Activated naive CD4-positive, alpha-beta T cell treated with anti-CD3 and anti-CD28 coated beads, Interleukin-2, amount 10 ng/mL, durations not matched to agents 5 hours and 36 hours (primary cell): Measurements from ENCODE around the gene TAF11L10. TPM values are rescaled to one million over a fixed set of nuclear protein-coding genes. Genes with fewer than 3 reads are reported as not detected.

Experiments used
- total RNA-seq, 2 experiments: library from RNA; stranded (reverse); gene quantifications; one replicate each; pipeline ENCODE4 v1.2.3, GENCODE V29; 2021

TAF11L10 gene
- total RNA-seq: not detected

DNA sequence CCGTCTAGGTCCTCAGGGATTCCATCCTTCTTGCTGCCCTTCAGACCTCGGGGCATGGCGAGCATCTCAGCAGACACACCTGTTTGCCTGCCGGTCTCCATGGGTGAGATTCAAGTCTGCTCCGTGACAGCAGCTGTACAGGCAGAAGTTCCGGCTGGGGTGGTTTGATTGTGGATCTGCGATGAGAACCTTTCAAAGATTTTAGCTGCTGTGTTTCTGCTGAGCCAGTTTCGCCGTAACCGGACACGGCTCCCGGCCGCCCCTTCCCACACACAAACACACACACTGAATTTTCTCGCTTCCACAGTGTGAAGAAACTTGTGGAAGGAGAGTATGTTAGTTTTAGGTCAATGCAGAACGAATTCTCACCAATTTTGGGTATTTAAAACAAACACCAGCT, at the start of gene TAF11L10:
Gene TAF11L10 (minus strand): TSS at position 101 of the 400 bp plus-strand sequence.

DNA sequence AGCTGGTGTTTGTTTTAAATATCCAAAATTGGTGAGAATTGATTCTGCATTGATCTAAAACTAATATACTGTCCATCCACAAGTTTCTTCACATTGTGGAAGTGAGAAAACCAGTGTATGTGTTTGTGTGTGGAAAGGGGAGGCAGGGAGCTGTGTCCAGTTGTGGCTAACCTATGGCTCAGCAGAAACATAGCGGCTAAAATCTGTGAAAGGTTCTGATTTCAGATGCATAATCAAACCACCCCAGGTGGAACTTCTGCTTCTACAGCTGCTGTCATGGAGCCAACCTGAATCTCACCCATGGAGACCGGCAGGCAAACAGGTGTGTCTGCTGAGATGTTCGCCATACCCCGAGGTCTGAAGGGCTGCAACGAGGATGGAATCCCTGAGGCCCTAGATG, 36.5 kb upstream of the TAF11L10 start, which contains the start of gene TAF11L14:
Gene TAF11L14 (plus strand): TSS at position 301 of the 400 bp plus-strand sequence.

DNA sequence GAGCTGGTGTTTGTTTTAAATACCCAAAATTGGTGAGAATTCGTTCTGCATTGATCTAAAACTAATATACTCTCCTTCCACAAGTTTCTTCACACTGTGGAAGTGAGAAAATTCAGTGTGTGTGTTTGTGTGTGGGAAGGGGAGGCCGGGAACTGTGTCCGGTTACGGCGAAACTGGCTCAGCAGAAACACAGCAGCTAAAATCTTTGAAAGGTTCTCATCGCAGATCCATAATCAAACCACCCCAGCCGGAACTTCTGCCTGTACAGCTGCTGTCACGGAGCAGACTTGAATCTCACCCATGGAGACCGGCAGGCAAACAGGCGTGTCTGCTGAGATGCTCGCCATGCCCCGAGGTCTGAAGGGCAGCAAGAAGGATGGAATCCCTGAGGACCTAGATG, 34.2 kb upstream of the TAF11L10 start, which contains the start of gene TAF11L13:
Gene TAF11L13 (plus strand): TSS at position 301 of the 400 bp plus-strand sequence.

DNA sequence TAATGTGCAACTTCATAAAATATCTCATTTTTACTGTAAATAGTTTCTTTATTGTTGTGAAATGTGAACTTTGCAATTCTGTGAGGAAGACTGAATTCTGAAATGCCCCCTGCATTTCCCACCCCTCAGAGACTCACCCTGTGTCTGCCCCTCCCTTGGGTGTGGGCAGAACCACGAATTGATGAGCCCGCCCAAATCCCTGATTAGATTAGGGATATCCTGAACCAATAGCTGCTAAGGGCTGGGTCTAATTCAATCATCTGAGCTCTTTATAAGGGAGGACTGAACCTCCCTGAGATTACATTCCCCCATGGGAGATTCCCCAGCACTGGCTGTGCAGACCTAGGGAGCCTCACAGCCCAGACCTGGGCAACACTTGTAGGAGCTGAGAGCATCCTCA, 12.5 kb upstream of the TAF11L10 start, which contains the start of gene TAF11L12:
Gene TAF11L12 (plus strand): TSS at position 301 of the 400 bp plus-strand sequence.

DNA sequence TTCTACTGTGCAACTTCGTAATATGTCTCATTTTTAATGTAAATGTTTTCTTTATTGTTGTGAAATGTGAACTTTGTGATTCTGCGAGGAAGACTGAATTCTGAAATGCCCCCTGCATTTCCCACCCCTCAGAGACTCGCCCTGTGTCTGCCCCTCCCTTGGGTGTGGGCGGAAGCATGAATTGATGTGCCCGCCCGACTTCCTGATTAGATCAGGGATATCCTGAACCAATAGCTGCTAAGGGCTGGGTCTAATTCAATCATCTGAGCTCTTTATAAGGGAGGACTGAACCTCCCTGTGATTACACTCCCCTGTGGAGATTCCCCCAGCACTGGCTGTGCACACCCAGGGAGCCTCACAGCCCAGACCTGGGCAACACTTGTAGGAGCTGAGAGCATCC, 6.3 kb upstream of the TAF11L10 start, which contains the start of gene TAF11L11:
Gene TAF11L11 (plus strand): TSS at position 304 of the 400 bp plus-strand sequence.

DNA sequence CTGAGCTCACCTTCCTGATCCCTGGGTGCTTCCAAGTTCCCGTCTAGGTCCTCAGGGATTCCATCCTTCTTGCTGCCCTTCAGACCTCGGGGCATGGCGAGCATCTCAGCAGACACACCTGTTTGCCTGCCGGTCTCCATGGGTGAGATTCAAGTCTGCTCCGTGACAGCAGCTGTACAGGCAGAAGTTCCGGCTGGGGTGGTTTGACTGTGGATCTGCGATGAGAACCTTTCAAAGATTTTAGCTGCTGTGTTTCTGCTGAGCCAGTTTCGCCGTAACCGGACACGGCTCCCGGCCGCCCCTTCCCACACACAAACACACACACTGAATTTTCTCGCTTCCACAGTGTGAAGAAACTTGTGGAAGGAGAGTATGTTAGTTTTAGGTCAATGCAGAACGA, 3.4 kb downstream of the TAF11L10 start, which contains the start of gene TAF11L9:
Gene TAF11L9 (minus strand): TSS at position 140 of the 400 bp plus-strand sequence.

DNA sequence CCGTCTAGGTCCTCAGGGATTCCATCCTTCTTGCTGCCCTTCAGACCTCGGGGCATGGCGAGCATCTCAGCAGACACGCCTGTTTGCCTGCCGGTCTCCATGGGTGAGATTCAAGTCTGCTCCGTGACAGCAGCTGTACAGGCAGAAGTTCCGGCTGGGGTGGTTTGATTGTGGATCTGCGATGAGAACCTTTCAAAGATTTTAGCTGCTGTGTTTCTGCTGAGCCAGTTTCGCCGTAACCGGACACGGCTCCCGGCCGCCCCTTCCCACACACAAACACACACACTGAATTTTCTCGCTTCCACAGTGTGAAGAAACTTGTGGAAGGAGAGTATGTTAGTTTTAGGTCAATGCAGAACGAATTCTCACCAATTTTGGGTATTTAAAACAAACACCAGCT, 6.8 kb downstream of the TAF11L10 start, which contains the start of gene TAF11L8:
Gene TAF11L8 (minus strand): TSS at position 101 of the 400 bp plus-strand sequence.

DNA sequence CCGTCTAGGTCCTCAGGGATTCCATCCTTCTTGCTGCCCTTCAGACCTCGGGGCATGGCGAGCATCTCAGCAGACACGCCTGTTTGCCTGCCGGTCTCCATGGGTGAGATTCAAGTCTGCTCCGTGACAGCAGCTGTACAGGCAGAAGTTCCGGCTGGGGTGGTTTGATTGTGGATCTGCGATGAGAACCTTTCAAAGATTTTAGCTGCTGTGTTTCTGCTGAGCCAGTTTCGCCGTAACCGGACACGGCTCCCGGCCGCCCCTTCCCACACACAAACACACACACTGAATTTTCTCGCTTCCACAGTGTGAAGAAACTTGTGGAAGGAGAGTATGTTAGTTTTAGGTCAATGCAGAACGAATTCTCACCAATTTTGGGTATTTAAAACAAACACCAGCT, 12.0 kb downstream of the TAF11L10 start, which contains the start of gene TAF11L7:
Gene TAF11L7 (minus strand): TSS at position 101 of the 400 bp plus-strand sequence.

Other genes starting within 250 kb of the TAF11L10 start
- gene TAF11L2, start 99.6 kb downstream of the TAF11L10 start, total RNA-seq: not detected
- gene TAF11L3, start 79.5 kb downstream of the TAF11L10 start, total RNA-seq: not detected
- not detected for gene TAF11L4, start 76.0 kb downstream of the TAF11L10 start, total RNA-seq
- not detected for gene TAF11L5, start 72.6 kb downstream of the TAF11L10 start, total RNA-seq
- gene TAF11L6, start 69.2 kb downstream of the TAF11L10 start, total RNA-seq: not detected
- gene TAF11L7, start 12.1 kb downstream of the TAF11L10 start, total RNA-seq: not detected
- not detected for gene TAF11L8, start 6.9 kb downstream of the TAF11L10 start, total RNA-seq
- not detected for gene TAF11L9, start 3.4 kb downstream of the TAF11L10 start, total RNA-seq
- gene TAF11L11, start 6.4 kb upstream of the TAF11L10 start, total RNA-seq: not detected
- not detected for gene TAF11L12, start 12.6 kb upstream of the TAF11L10 start, total RNA-seq
- gene TAF11L13, start 34.3 kb upstream of the TAF11L10 start, total RNA-seq: not detected
- not detected for gene TAF11L14, start 36.6 kb upstream of the TAF11L10 start, total RNA-seq